Tibial nerve (tissue), 4 donors: ENCODE measurements around the gene SLC26A9.

ENCODE experiments used
- EP300 ChIP-seq, 2 donors: sonication (generic); formaldehyde crosslinking; IDR thresholded peaks; one replicate each; pipeline ENCODE4 v1.6.1; 2017; ENCODE audit warnings: antibody characterized with exemption in 2 of 2, mild to moderate bottlenecking in 1 of 2
- TF ChIP-seq, protein P1 (sequence below), 5 experiments: fragments of 200-600 bp in 3 of 5; fragments of 450-650 bp in 2 of 5; sonication (generic) in 3 of 5; IDR thresholded peaks; one replicate each; pipeline ENCODE4 v1.5.1; 2016 to 2019; ENCODE audit warnings: antibody characterized with exemption in 5 of 5, mild to moderate bottlenecking in 3 of 5, moderate library complexity in 2 of 5

DNA sequence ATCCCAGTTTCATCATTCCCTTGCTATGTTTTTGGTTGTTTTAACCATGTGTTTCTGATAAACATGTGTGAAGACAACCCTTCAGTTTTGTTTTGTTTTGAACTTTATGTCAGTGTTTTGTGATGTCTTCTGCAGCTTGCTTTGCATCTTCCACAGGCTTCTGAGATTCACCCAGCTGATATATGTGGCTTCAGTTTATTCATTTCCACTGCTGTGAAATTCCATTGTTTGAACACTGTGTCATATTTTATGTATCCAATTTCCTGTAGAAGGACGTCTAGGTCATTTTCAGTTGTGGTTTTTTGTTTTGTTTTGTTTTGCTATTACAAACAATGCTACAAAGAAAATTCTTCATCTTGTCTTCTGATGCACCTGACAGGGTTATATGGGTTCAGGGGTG lies 27.2 kb upstream of the SLC26A9 start:
- TF ChIP-seq, protein P1, sequence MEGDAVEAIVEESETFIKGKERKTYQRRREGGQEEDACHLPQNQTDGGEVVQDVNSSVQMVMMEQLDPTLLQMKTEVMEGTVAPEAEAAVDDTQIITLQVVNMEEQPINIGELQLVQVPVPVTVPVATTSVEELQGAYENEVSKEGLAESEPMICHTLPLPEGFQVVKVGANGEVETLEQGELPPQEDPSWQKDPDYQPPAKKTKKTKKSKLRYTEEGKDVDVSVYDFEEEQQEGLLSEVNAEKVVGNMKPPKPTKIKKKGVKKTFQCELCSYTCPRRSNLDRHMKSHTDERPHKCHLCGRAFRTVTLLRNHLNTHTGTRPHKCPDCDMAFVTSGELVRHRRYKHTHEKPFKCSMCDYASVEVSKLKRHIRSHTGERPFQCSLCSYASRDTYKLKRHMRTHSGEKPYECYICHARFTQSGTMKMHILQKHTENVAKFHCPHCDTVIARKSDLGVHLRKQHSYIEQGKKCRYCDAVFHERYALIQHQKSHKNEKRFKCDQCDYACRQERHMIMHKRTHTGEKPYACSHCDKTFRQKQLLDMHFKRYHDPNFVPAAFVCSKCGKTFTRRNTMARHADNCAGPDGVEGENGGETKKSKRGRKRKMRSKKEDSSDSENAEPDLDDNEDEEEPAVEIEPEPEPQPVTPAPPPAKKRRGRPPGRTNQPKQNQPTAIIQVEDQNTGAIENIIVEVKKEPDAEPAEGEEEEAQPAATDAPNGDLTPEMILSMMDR (IDR thresholded peaks at IDR 0.05), result no peak
- TF ChIP-seq EP300 (IDR thresholded peaks at IDR 0.05), result no peak
